Coronary artery (tissue), 2 donors: ENCODE results near the gene TBC1D32.
"Not testable (repeated sequence)": the region's sequence is repeated elsewhere in the genome, so short reads cannot be mapped to it uniquely, and the experiment has no call there.

Source experiments
- DNase-seq: peaks from one replicate; pipeline ENCODE4 v3.0.0-alpha.2; 2017; ENCODE audit warnings: low spot score
- H3K27ac ChIP-seq, 2 donors: fragments of 200-600 bp; sonication (generic); one replicate each; pipeline ENCODE4 v1.5.1; 2016 to 2019
- H3K4me3 ChIP-seq: fragments of 200-600 bp; sonication (generic); 2 replicates; pipeline ENCODE4 v1.5.1; 2016; ENCODE audit warnings: mild to moderate bottlenecking, moderate library complexity
- TF ChIP-seq, protein P1 (sequence below): fragments of 200-600 bp; sonication (generic); IDR thresholded peaks from one replicate; pipeline ENCODE4 v1.5.1; 2019; ENCODE audit warnings: antibody characterized with exemption

TBC1D32 gene

DNA sequence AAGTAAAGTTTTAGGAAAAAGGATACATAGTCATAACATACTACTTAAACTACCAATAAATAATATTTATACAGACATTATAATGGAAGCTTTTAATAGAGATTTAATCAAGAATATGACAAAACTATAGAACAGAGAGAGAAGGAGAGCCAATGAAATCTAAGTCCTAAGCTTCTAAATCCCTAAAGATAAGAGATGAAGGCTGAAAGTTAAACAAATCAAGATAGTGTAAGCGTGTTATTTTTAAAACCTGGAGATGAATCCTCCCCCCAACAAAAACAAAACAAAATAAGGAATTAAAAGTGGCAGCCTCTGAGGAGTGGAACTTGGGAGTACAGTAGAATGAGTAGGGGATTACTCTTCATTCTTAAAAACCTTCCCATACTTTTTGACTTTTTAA, 145.9 kb downstream of the TBC1D32 start:
- DNase-seq: no peak
- TF ChIP-seq, protein P1, sequence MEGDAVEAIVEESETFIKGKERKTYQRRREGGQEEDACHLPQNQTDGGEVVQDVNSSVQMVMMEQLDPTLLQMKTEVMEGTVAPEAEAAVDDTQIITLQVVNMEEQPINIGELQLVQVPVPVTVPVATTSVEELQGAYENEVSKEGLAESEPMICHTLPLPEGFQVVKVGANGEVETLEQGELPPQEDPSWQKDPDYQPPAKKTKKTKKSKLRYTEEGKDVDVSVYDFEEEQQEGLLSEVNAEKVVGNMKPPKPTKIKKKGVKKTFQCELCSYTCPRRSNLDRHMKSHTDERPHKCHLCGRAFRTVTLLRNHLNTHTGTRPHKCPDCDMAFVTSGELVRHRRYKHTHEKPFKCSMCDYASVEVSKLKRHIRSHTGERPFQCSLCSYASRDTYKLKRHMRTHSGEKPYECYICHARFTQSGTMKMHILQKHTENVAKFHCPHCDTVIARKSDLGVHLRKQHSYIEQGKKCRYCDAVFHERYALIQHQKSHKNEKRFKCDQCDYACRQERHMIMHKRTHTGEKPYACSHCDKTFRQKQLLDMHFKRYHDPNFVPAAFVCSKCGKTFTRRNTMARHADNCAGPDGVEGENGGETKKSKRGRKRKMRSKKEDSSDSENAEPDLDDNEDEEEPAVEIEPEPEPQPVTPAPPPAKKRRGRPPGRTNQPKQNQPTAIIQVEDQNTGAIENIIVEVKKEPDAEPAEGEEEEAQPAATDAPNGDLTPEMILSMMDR: no peak
- H3K27ac ChIP-seq: no peak overlapping the region
- no peak overlapping the region for H3K4me3 ChIP-seq

DNA sequence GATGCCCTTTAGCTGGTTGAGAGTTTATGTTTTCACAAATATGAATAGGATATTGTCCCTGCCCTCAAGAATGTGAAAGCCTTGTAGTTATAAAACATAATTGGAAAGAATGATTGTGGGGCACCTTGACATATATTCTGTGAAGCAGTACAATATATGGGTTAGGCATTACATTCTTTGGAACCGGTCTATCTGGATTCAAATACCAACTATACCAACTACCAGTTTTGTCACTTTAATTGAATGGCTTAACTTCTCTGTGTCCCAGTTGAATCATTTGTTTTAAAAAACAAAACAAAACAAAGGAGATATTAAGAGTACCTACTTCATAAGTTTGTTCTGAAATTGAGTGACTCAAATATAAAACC, 146.5 kb downstream of the TBC1D32 start:
- no peak for DNase-seq
- TF ChIP-seq, protein P1: no peak
- H3K27ac ChIP-seq: no peak overlapping the region
- H3K4me3 ChIP-seq: no peak overlapping the region

DNA sequence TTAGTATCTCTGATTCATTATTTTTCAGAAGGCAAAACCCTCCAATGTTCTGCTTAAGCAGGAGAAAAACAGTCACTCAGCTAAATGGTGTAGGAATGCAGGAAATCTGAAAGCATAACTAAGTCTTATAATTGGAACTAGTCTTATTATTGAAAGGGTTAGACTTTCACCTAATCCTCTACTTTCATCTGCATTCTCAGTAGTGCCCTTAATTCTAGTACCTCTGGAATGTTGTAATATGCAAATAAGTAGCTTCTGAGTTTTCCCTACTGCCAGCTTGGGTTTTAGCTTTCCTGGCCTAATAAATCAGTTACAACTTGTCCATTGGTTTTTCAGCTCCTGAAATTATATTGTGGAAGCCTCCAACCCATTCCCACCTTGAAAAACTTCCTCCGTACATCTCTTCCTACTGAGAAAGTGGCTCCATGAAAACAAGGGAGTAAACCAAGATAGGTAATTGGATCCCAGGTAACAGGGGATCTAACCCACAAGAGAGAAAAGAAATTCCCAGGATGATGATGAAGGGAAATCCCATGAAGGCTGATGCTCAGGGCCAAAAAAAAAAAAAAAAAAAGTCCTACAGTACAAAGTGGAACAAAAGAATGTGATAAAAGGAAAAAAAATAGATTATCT, 147.0 kb downstream of the TBC1D32 start:
- DNase-seq: no peak
- TF ChIP-seq, protein P1: no peak
- no peak overlapping the region for H3K4me3 ChIP-seq
- H3K27ac ChIP-seq: no peak overlapping the region

DNA sequence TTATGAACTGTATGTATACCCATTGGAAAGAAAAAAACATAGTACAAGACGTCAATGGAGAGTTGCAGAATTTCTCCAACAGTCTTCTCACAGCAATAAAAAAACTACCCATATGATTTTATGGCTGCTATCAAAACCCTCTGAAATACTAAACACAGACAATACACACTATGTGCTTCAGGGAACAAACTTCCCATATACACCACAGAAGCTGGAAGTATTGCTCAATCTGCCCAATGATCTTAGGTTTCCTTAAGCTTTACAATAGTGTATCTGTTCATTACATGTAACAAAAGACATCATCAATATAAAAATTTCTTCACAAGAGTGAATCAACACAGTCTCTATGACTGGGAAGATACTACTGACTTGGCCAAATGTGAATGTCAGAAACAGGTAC, 150.5 kb downstream of the TBC1D32 start:
- H3K4me3 ChIP-seq: no peak overlapping the region
- no peak for DNase-seq
- no peak overlapping the region for H3K27ac ChIP-seq
- TF ChIP-seq, protein P1: no peak

DNA sequence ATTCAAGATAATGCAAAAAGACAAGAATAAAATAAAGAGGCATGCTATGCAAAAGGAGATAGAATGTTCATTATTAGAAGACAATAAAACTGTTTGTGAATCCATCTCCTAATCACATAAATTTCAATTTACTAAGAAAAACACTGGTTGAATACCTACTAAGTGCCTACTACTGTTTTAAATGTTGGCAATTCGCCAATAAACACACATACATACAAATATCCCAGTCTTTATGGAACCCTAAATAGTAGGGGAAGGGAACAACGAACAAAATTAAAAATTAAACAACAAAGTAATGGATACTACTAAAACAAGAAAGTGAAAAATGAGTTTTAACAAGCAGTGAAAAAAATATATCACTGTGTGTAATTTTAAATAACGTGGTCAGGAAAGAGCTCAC, 158.5 kb downstream of the TBC1D32 start:
- H3K4me3 ChIP-seq: no peak overlapping the region
- no peak for DNase-seq
- TF ChIP-seq, protein P1: no peak
- no peak overlapping the region for H3K27ac ChIP-seq

DNA sequence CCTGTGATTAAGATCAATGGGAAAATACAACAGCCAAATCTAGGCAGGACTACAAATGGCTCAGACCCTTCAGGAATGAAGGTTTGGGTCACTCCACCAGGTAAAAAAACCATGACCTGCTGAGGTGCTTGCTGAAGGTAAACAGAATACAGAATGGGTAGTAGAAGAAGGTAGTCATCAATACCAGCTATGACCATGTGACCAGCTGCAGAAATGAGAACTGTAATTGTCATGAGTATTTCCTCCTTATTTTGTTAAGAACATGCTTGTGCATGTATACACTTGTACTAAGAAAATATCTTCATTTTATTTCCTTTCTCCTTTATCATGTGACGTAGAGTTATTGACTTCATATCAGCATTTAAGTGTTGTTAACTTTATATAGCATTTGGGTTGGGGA, 161.8 kb downstream of the TBC1D32 start:
- not testable (repeated sequence) for DNase-seq, H3K4me3 ChIP-seq, H3K27ac ChIP-seq

DNA sequence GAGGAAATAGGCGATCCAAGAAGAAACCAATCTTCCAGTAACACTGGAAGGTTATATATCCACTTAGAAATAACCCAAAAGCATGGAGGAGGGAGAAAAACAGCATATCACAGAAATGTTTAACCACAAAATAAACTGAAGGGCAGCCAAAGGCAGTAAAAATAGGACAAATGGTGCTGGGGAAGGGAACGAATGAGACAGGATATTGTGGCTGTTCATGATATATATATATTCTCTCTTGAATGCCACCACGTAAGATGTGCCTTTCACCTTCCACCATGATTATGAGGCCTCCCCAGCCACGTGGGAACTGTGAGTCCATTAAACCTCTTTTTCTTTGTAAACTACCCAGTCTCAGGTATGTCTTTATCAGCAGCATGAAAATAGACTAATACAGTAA, 162.4 kb downstream of the TBC1D32 start:
- TF ChIP-seq, protein P1: no peak
- no peak for DNase-seq
- no peak overlapping the region for H3K27ac ChIP-seq

DNA sequence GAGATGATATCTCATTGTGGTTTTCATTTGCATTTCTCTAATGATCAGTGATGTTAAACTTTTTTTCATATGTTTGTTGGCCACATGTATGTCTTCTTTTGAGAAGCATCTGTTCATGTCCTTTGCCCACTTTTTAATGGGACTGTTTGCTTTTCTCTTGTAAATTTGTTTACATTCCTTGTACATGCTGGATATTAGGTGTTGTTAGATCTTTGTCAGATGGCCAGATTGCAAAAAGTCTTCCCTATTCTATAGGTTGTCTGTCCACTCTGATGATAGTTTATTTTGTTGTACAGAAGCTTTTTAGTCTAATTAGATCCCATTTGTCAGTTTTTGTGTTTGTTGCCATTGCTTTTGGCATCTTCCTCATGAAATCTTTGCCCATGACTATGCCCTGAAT, 172.4 kb downstream of the TBC1D32 start:
- no peak overlapping the region for H3K27ac ChIP-seq
- TF ChIP-seq, protein P1: no peak
- DNase-seq: no peak
- H3K4me3 ChIP-seq: no peak overlapping the region

More for the DNA sequence above, 162.4 kb downstream of the TBC1D32 start:
- H3K4me3 ChIP-seq: no peak overlapping the region
